Measurements from ENCODE around the gene SVBP. TPM values are rescaled to one million over a fixed set of nuclear protein-coding genes. Genes with fewer than 3 reads are reported as not detected.

Gene SVBP
- polyA plus RNA-seq, 3 donors: 19.5 to 56.1 (median 54.3) TPM

DNA sequence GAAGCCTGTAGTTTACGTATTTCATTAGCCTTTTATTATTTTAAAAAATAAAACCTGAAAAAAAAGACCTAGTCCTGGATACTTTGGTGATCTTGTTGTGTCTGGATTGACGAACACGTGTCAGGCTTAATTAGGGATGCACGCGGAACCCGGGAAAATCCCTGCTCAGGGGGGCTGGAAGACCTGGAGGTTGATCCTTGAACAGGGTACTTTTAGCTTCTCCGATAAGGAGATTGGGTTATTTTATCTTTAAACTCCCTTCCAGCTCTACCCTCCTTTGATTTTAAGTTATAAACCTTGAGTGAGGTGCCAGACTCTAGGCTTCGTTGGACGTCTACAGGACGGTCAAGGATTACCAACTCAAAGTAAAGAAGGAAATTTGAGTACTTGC, 28.7 kb upstream of the SVBP start:
- H2AFZ ChIP-seq (ENCODE audit: insufficient read depth, low read depth, low read length, poor library complexity, severe bottlenecking): peak overlapping the region; percentile 87

GRCh38 chr1:42845193-42845592, 28.0 kb upstream of the SVBP start:
- TF ChIP-seq, protein P1, sequence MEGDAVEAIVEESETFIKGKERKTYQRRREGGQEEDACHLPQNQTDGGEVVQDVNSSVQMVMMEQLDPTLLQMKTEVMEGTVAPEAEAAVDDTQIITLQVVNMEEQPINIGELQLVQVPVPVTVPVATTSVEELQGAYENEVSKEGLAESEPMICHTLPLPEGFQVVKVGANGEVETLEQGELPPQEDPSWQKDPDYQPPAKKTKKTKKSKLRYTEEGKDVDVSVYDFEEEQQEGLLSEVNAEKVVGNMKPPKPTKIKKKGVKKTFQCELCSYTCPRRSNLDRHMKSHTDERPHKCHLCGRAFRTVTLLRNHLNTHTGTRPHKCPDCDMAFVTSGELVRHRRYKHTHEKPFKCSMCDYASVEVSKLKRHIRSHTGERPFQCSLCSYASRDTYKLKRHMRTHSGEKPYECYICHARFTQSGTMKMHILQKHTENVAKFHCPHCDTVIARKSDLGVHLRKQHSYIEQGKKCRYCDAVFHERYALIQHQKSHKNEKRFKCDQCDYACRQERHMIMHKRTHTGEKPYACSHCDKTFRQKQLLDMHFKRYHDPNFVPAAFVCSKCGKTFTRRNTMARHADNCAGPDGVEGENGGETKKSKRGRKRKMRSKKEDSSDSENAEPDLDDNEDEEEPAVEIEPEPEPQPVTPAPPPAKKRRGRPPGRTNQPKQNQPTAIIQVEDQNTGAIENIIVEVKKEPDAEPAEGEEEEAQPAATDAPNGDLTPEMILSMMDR (IDR thresholded peaks at IDR 0.05): no peak
- Mint-ChIP-seq H3K36me3 (peaks cover 38 to 41% of the 10 kb centered on the region in 2 donors), H3K27me3 (ENCODE audit: low read depth in 3 of 3) (peaks cover 0 to 3% (median 0%) of the 10 kb centered on the region in 3 donors), H3K27ac (no peak overlapping the region), H3K4me1 (peaks cover 24% of the 10 kb centered on the region), H3K4me3 (no peak overlapping the region), H3K9me3 (peaks cover 0 to 3% (median 0%) of the 10 kb centered on the region in 7 donors)
- H3K4me3 ChIP-seq (replicated peaks in 1 of 3; ENCODE audit: low read depth in 2 of 3, low read length in 3 of 3): no peak overlapping the region
- peaks cover 12 to 40% of the 10 kb centered on the region in 2 donors for H3K36me3 ChIP-seq (replicated peaks in 1 of 2; ENCODE audit: control insufficient read depth in 1 of 2, insufficient read depth in 2 of 2, low read length in 2 of 2)
- H3K27me3 ChIP-seq (ENCODE audit: control insufficient read depth in 2 of 2, insufficient read depth in 2 of 2, low read length in 2 of 2): no peaks in the 10 kb centered on the region
- intact Hi-C loops (cut with micrococcal nuclease): loop anchor here (5.0 to 10.0 kb wide), 5 partner anchors 33 to 330 kb away; partner anchors contain the start of genes C1orf50 (in 2 of the 2), P3H1 (in 2 of the 2), CFAP57 (in 1 of the 2) and EBNA1BP2 (in 1 of the 2)
- H3K9me3 ChIP-seq (replicated peaks in 1 of 2; ENCODE audit: control insufficient read depth in 1 of 2, insufficient read depth in 1 of 2, low read length in 2 of 2): no peaks in the 10 kb centered on the region
- no peak overlapping the region for H3K27ac ChIP-seq (ENCODE audit: low read depth in 1 of 2, low read length in 2 of 2)
- H2AFZ ChIP-seq (ENCODE audit: insufficient read depth, low read depth, low read length, poor library complexity, severe bottlenecking): no peak overlapping the region
- no peak for DNase-seq
- no CpG with 5 or more reads among the region's 1 CpG for WGBS (ENCODE audit: insufficient coverage)
- peaks cover 14 to 20% of the 10 kb centered on the region in 2 donors for H3K4me1 ChIP-seq (ENCODE audit: control insufficient read depth in 1 of 2, insufficient read depth in 2 of 2, low read length in 2 of 2)
- no peaks in the 10 kb centered on the region for H4K20me1 ChIP-seq (ENCODE audit: insufficient read depth, low read length)
- H3K4me2 ChIP-seq (replicated peaks; ENCODE audit: extremely low read depth, low read length, poor library complexity, severe bottlenecking): no peak overlapping the region
- no peak overlapping the region for H3K9ac ChIP-seq (ENCODE audit: insufficient read depth, low read length, poor library complexity, severe bottlenecking)
- H3K79me2 ChIP-seq (ENCODE audit: insufficient read depth, low read length): peaks cover 14% of the 10 kb centered on the region

More for the DNA sequence above, 28.7 kb upstream of the SVBP start:
- H3K9me3 Mint-ChIP-seq: peaks cover 0 to 3% (median under 1%) of the 10 kb centered on the region in 7 donors
- no peak for DNase-seq
- no CpG with 5 or more reads among the region's 10 CpGs for WGBS (ENCODE audit: insufficient coverage)
- Histone ChIP-seq H3K9me3 (replicated peaks in 1 of 2; ENCODE audit: control insufficient read depth in 1 of 2, insufficient read depth in 1 of 2, low read length in 2 of 2) (peaks cover 0 to under 1% of the 10 kb centered on the region in 2 donors), H3K4me1 (ENCODE audit: control insufficient read depth in 1 of 2, insufficient read depth in 2 of 2, low read length in 2 of 2) (peaks cover 14 to 20% of the 10 kb centered on the region in 2 donors), H3K27me3 (ENCODE audit: control insufficient read depth in 2 of 2, insufficient read depth in 2 of 2, low read length in 2 of 2) (no peaks in the 10 kb centered on the region), H3K9ac (ENCODE audit: insufficient read depth, low read length, poor library complexity, severe bottlenecking) (no peak overlapping the region), H3K36me3 (replicated peaks in 1 of 2; ENCODE audit: control insufficient read depth in 1 of 2, insufficient read depth in 2 of 2, low read length in 2 of 2) (peaks cover 16 to 43% of the 10 kb centered on the region in 2 donors), H3K27ac (ENCODE audit: low read depth in 1 of 2, low read length in 2 of 2) (no peak overlapping the region), H4K20me1 (ENCODE audit: insufficient read depth, low read length) (no peaks in the 10 kb centered on the region), H3K79me2 (ENCODE audit: insufficient read depth, low read length) (peaks cover 14% of the 10 kb centered on the region), H3K4me2 (replicated peaks; ENCODE audit: extremely low read depth, low read length, poor library complexity, severe bottlenecking) (peak overlapping the region; percentile 99), H3K4me3 (replicated peaks in 1 of 3; ENCODE audit: low read depth in 2 of 3, low read length in 3 of 3) (peak overlapping the region; percentile 66 to 91 (median 77))
- H3K27me3 Mint-ChIP-seq (ENCODE audit: low read depth in 3 of 3): peaks cover 0 to 3% (median 0%) of the 10 kb centered on the region in 3 donors
- peak overlapping the region in 2 of 7 donors; percentile 50 to 80 for H3K27ac Mint-ChIP-seq
- H3K4me3 Mint-ChIP-seq: peak overlapping the region; percentile 95 to 98
- TF ChIP-seq, protein P1 (IDR thresholded peaks at IDR 0.05): no peak
- peaks cover 24% of the 10 kb centered on the region for H3K4me1 Mint-ChIP-seq
- H3K36me3 Mint-ChIP-seq: peaks cover 38 to 41% of the 10 kb centered on the region in 2 donors
- intact Hi-C loops (cut with micrococcal nuclease): loop anchor here (5.0 to 10.0 kb wide), 5 partner anchors 34 to 329 kb away; partner anchors contain the start of genes C1orf50 (in 2 of the 2), P3H1 (in 2 of the 2), CFAP57 (in 1 of the 2) and EBNA1BP2 (in 1 of the 2)

Measured in CD14-positive monocyte (primary cell).